Upper lobe of right lung (tissue), 1 donor: ENCODE data around the gene CDH4. TPM values are rescaled to one million over a fixed set of nuclear protein-coding genes. Genes with fewer than 3 reads are reported as not detected.
"Not testable (repeated sequence)": the region's sequence is repeated elsewhere in the genome, so short reads cannot be mapped to it uniquely, and the experiment has no call there.

Source experiments
- ATAC-seq: fragments of 200-7000 bp; cut with Tn5 transposase; one replicate; pipeline ENCODE4 v1.9.1; 2020; ENCODE audit warnings: mild to moderate bottlenecking, moderate library complexity
- DNase-seq: peaks from one replicate; pipeline ENCODE4 v3.0.0-alpha.2; 2020
- H3K27ac ChIP-seq: fragments of 200-600 bp; one replicate; pipeline ENCODE4 v1.8.0; 2022
- H3K27me3 ChIP-seq: fragments of 200-600 bp; one replicate; pipeline ENCODE4 v1.8.0; 2022; ENCODE audit warnings: mild to moderate bottlenecking
- H3K36me3 ChIP-seq: fragments of 200-600 bp; one replicate; pipeline ENCODE4 v1.8.0; 2022
- H3K4me1 ChIP-seq: fragments of 200-600 bp; one replicate; pipeline ENCODE4 v1.8.0; 2022
- H3K4me3 ChIP-seq: fragments of 200-600 bp; one replicate; pipeline ENCODE4 v1.8.0; 2022; ENCODE audit warnings: mild to moderate bottlenecking
- H3K9me3 ChIP-seq: fragments of 200-600 bp; one replicate; pipeline ENCODE4 v1.8.0; 2022
- intact Hi-C: fragments of 100-400 bp; cut with DNase I; formaldehyde crosslinking; loops from one replicate; pipeline ENCODE4 v1.11.0; 2022
- total RNA-seq: library from RNA; stranded (reverse); fragmentation: NEBNext Ultra II Directional; extraction: Animal tissue kit (Norgen Biotek cat#: 25700); gene quantifications from one replicate; pipeline ENCODE4 v1.2.1, GENCODE V29; 2021
- TF ChIP-seq, protein P1 (sequence below): fragments of 200-600 bp; IDR thresholded peaks from one replicate; pipeline ENCODE4 v1.8.0; 2022; ENCODE audit warnings: antibody characterized with exemption
- donor health status: DM: no; HTN: yes; CAD: no; lungs with severe emphysema.

CDH4 gene
- total RNA-seq, 1 donor from 2014 or later: 0.23 TPM

DNA sequence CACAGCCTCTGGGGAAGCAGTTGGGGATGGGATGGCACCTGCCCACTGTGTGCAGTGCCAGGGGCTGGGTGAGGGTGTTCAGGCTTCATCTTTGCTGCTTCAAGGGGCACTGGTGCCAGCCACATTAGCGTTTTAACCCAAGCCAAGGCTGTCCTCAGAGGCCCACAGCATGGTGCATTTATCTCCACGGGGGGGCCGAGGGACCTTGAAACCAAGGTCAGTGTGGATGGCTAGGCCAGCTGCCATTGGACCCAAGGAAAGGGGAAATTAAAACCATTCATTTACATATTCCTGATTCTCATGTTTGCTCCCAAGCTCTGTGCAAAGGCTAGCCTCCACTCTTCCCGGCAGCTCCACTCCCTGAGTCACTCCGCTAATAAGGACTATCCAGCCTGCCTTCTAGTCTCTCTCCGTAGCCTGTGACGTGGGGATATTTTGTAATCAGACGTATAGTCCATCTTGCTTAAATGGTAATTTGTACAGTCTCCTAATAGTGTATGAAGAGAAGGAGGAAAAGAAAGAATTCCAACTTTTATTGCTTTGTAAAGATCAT, 197.1 kb downstream of the CDH4 start:
- DNase-seq: no peak
- no peak overlapping the region for H3K27ac ChIP-seq
- no peak overlapping the region for H3K4me3 ChIP-seq
- peak; percentile 23 for ATAC-seq
- TF ChIP-seq, protein P1, sequence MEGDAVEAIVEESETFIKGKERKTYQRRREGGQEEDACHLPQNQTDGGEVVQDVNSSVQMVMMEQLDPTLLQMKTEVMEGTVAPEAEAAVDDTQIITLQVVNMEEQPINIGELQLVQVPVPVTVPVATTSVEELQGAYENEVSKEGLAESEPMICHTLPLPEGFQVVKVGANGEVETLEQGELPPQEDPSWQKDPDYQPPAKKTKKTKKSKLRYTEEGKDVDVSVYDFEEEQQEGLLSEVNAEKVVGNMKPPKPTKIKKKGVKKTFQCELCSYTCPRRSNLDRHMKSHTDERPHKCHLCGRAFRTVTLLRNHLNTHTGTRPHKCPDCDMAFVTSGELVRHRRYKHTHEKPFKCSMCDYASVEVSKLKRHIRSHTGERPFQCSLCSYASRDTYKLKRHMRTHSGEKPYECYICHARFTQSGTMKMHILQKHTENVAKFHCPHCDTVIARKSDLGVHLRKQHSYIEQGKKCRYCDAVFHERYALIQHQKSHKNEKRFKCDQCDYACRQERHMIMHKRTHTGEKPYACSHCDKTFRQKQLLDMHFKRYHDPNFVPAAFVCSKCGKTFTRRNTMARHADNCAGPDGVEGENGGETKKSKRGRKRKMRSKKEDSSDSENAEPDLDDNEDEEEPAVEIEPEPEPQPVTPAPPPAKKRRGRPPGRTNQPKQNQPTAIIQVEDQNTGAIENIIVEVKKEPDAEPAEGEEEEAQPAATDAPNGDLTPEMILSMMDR: no peak
- H3K9me3 ChIP-seq: no peaks in the 10 kb centered on the region
- H3K36me3 ChIP-seq: no peaks in the 10 kb centered on the region
- peaks cover 11% of the 10 kb centered on the region for H3K27me3 ChIP-seq
- intact Hi-C loops: no loop called here
- H3K4me1 ChIP-seq: no peaks in the 10 kb centered on the region

DNA sequence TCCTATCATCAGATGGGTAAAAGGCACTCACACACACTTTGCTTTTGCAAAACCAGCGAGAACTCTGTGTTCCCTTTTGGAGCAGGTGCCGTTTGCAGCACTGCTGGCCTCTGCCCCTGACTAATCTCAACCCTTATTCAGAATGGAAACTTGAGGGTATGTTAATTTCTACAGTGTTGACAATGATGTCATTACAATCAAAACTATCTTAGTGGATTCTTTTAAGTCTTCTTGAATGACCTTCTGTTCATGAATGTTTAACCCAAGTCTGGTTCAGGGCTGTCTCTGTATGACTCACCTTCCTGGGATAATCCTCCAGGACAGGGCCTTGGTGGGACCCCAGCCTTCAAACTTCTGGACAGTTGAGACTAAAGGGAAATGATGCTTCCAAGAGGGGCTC, 197.9 kb downstream of the CDH4 start:
- Histone ChIP-seq H3K4me1 (no peaks in the 10 kb centered on the region), H3K36me3 (no peaks in the 10 kb centered on the region), H3K4me3 (no peak overlapping the region), H3K27me3 (peaks cover 11% of the 10 kb centered on the region), H3K27ac (no peak overlapping the region), H3K9me3 (no peaks in the 10 kb centered on the region)
- no peak for ATAC-seq
- TF ChIP-seq, protein P1: no peak
- intact Hi-C loops: no loop called here
- no peak for DNase-seq

DNA sequence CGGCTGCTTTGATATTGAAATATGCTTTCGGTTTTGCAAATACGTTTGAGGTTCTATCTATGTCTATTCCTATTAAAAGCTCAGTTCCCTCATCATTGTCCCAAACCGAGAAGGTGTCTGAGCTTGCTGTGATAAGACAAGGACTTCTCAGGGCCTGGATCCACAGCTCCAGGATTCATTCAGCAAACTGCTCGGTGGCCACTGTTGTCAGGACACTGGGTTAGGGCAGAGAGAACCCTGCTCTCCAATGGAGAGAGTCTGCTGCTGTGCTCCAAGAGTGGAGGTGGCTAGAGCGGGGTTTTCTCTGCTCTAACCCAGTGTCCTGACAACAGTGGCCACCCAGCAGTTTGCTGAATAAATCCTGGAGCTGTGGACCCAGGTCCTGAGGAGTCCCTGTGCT, 198.5 kb downstream of the CDH4 start:
- DNase-seq: no peak
- intact Hi-C loops: no loop called here
- no peak for ATAC-seq
- Histone ChIP-seq H3K27ac (no peak overlapping the region), H3K9me3 (no peaks in the 10 kb centered on the region), H3K4me1 (no peaks in the 10 kb centered on the region), H3K4me3 (no peak overlapping the region), H3K36me3 (no peaks in the 10 kb centered on the region), H3K27me3 (peaks cover 11% of the 10 kb centered on the region)
- TF ChIP-seq, protein P1: no peak

DNA sequence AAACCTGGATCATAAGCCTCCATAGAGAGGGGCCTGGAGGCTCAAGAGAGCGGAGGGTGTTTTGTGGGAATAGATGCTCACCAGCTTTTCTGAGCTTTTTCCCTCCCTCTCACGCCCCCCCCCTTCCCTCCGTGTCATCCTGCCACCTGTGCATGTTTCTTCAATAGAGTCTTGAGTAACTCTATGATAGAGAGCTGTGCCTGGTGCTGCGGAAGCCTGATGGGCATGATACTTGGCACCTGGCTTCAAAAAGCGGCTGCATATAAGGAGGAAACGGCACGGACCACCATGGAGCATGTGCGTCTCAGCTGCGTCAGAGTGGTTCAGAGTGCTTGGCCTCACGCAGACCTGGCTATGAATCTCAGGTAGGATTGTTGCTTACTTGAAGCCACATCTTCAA, 198.9 kb downstream of the CDH4 start:
- intact Hi-C loops: no loop called here
- Histone ChIP-seq H3K27ac (no peak overlapping the region), H3K27me3 (peaks cover 11% of the 10 kb centered on the region), H3K4me1 (no peaks in the 10 kb centered on the region), H3K9me3 (no peaks in the 10 kb centered on the region), H3K36me3 (no peaks in the 10 kb centered on the region), H3K4me3 (no peak overlapping the region)
- TF ChIP-seq, protein P1: no peak
- ATAC-seq: no peak
- no peak for DNase-seq

DNA sequence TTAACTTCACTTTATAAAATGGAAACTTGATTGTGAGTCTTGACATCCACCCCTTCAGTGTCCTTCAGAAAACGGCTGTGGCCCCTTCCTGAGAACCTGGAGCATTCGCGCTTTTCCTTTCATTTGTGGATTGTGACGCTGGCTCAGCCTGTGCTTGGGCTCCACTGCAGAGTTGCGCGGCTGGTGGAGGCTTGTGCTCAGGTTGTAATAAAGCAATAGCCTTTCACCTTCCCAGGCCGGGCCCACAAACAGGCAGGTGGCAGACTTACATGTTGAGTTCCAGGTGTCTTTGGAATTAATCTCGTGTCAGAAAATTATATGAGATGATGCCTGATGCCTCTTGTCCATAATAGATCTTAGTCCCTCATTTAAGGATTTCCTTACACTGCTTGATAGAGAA, 199.9 kb downstream of the CDH4 start:
- H3K9me3 ChIP-seq: no peaks in the 10 kb centered on the region
- ATAC-seq: no peak
- TF ChIP-seq, protein P1: no peak
- no peaks in the 10 kb centered on the region for H3K4me1 ChIP-seq
- H3K36me3 ChIP-seq: no peaks in the 10 kb centered on the region
- H3K27ac ChIP-seq: no peak overlapping the region
- no peak for DNase-seq
- intact Hi-C loops: no loop called here
- no peak overlapping the region for H3K4me3 ChIP-seq
- peaks cover 11% of the 10 kb centered on the region for H3K27me3 ChIP-seq

DNA sequence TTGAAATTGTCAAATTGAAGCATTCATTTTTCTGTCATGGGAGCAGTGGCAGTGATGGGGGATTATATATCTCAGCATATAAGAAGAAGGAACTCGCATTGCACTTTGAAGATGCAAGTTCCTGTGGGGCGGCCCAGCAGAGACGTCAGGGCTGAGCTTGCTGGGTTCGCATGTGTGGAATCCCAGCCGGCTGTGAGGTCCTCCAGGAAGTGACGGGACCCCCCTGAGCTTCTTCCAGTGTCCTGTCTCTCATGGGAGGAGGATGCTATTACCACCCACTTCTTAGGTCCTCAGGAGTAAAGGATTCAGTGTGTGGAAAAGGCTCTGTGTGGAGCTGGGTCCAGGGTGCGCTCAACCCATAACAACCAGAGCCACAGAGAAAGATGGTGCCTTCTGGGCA, 201.2 kb downstream of the CDH4 start:
- TF ChIP-seq, protein P1: no peak
- Histone ChIP-seq H3K9me3 (no peaks in the 10 kb centered on the region), H3K27me3 (peaks cover 11% of the 10 kb centered on the region), H3K4me3 (no peak overlapping the region), H3K27ac (no peak overlapping the region), H3K36me3 (no peaks in the 10 kb centered on the region), H3K4me1 (no peaks in the 10 kb centered on the region)
- intact Hi-C loops: no loop called here
- ATAC-seq (no peak), DNase-seq (no peak)

DNA sequence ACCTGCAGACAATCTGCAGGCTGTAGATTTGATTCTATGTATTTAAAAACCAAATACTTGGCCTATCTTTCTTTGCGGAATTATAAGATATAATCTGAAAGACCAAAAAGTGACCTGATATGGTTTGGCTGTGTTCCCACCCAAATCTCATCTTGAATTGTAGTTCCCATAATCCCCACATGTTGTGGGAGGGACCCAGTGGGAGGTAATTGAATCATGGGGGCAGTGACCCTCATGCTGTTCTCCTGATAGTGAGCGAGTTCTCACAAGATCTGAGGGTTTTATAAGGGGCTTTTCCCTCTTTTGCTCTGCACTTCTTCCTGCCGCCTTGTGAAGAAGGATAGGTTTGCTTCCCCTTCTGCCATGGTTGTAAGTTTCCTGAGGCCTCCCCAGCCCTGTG, 201.6 kb downstream of the CDH4 start:
- H3K4me3 ChIP-seq, H3K36me3 ChIP-seq, H3K4me1 ChIP-seq, intact Hi-C loops, H3K9me3 ChIP-seq, H3K27ac ChIP-seq, DNase-seq, ATAC-seq: not testable (repeated sequence)
- H3K27me3 ChIP-seq: peaks cover 11% of the 10 kb centered on the region
